Gastrocnemius medialis (tissue), 4 donors: ENCODE data around the gene CLASP1. TPM values are rescaled to one million over a fixed set of nuclear protein-coding genes. Genes with fewer than 3 reads are reported as not detected.

Source experiments
- ATAC-seq, 2 donors: fragments of 150-250 bp; one replicate each; pipeline ENCODE4 v1.9.1; 2016
- DNase-seq, 2 donors: peaks; one replicate each; pipeline ENCODE4 v3.0.0-alpha.2; 2019
- H3K27ac ChIP-seq, 4 donors: fragments of 200-600 bp; sonication (generic); 1 replicate in 1 of 4; 2 replicates in 3 of 4; pipeline ENCODE4 v1.5.1; 2016 to 2018; ENCODE audit warnings: mild to moderate bottlenecking in 2 of 4, moderate library complexity in 1 of 4
- H3K27me3 ChIP-seq, 3 donors: fragments of 200-600 bp; sonication (generic) in 2 of 3; 1 replicate in 1 of 3; 2 replicates in 2 of 3; pipeline versions ENCODE4 v1.5.1 to v1.6.0; 2016 to 2019; ENCODE audit warnings: mild to moderate bottlenecking in 1 of 3, moderate library complexity in 1 of 3
- H3K36me3 ChIP-seq, 2 donors: fragments of 200-600 bp; sonication (generic) in 1 of 2; one replicate each; pipeline ENCODE4 v1.5.1; 2017 to 2018
- H3K4me1 ChIP-seq, 2 donors: fragments of 200-600 bp; sonication (generic) in 1 of 2; one replicate each; pipeline ENCODE4 v1.5.1; 2016 to 2017; ENCODE audit warnings: mild to moderate bottlenecking in 2 of 2
- H3K4me3 ChIP-seq, 4 donors: fragments of 200-600 bp; sonication (generic) in 3 of 4; 1 replicate in 1 of 4; 2 replicates in 3 of 4; pipeline ENCODE4 v1.5.1; 2016 to 2019; ENCODE audit warnings: mild to moderate bottlenecking in 2 of 4
- H3K9me3 ChIP-seq, 3 donors: fragments of 200-600 bp; sonication (generic) in 2 of 3; 1 replicate in 1 of 3; 2 replicates in 2 of 3; pipeline ENCODE4 v1.5.1; 2016 to 2019
- CTCF ChIP-seq, 5 experiments: fragments of 450-650 bp in 3 of 5; fragments of 200-600 bp in 2 of 5; sonication (generic) in 2 of 5; IDR thresholded peaks in 4 of 5; conservative IDR thresholded peaks in 1 of 5; 1 replicate in 4 of 5; 2 replicates in 1 of 5; pipeline ENCODE4 v1.5.1; 2016 to 2019; ENCODE audit warnings: antibody characterized with exemption in 5 of 5, mild to moderate bottlenecking in 3 of 5, moderate library complexity in 3 of 5
- POLR2A ChIP-seq, 2 donors: fragments of 450-650 bp; IDR thresholded peaks; one replicate each; pipeline ENCODE4 v1.6.1; 2017; ENCODE audit warnings: antibody characterized with exemption in 2 of 2, mild to moderate bottlenecking in 2 of 2, moderate library complexity in 2 of 2
- in situ Hi-C, 4 donors: fragments of 200-750 bp; cut with MboI; loops; one replicate each; pipeline versions ENCODE4 v1.15.0 to v1.8.0; 2017; ENCODE audit warnings: low sequenced_read_pairs in 4 of 4
- intact Hi-C: fragments of 100-400 bp; cut with DNase I; formaldehyde crosslinking; loops from one replicate; pipeline ENCODE4 v1.15.1; 2023; ENCODE audit warnings: low total_unique reads
- total RNA-seq, 4 donors: library from RNA; depleted of rRNA; stranded (reverse); fragments of >200 nt; gene quantifications; one replicate each; pipeline versions ENCODE4 v1.1.0 to v1.2.3, GENCODE V29; 2016

The CLASP1 gene
- total RNA-seq, 4 donors from 2014 or later = 50.1 to 73.9 (median 61.4) TPM

GRCh38 chr2:121605820-121606733, 43.2 kb downstream of the CLASP1 start:
- ATAC-seq (peak; percentile 37 to 70), DNase-seq (no peak)
- in situ Hi-C loops = no loop called here
- H3K36me3 ChIP-seq = peaks cover 0 to 15% of the 10 kb centered on the region in 2 donors
- H3K27ac ChIP-seq = peak overlapping the region; percentile 51 to 82 (median 71)
- H3K4me1 ChIP-seq = peaks cover 66% of the 10 kb centered on the region in 2 donors
- H3K9me3 ChIP-seq = no peaks in the 10 kb centered on the region
- no peak for TF ChIP-seq CTCF (IDR thresholded peaks at IDR 0.05 in 4 of 5, conservative IDR thresholded peaks at IDR 0.05 in 1 of 5)
- TF ChIP-seq POLR2A (IDR thresholded peaks at IDR 0.05) = no peak
- H3K27me3 ChIP-seq = no peaks in the 10 kb centered on the region
- intact Hi-C loops = no loop called here
- H3K4me3 ChIP-seq = no peak overlapping the region

GRCh38 chr2:121603185-121603584, 46.1 kb downstream of the CLASP1 start:
- TF ChIP-seq POLR2A (IDR thresholded peaks at IDR 0.05) = no peak
- no peak for TF ChIP-seq CTCF (IDR thresholded peaks at IDR 0.05 in 4 of 5, conservative IDR thresholded peaks at IDR 0.05 in 1 of 5)
- in situ Hi-C loops (no loop called here), intact Hi-C loops (no loop called here)
- no peak for DNase-seq
- H3K4me1 ChIP-seq = peaks cover 63% of the 10 kb centered on the region in 2 donors
- peaks cover 0 to 15% of the 10 kb centered on the region in 2 donors for H3K36me3 ChIP-seq
- no peaks in the 10 kb centered on the region for H3K9me3 ChIP-seq
- ATAC-seq = no peak
- H3K27ac ChIP-seq = peak overlapping the region; percentile 24 to 82 (median 59)
- H3K4me3 ChIP-seq = no peak overlapping the region
- no peaks in the 10 kb centered on the region for H3K27me3 ChIP-seq

GRCh38 chr2:121599963-121600651, 49.2 kb downstream of the CLASP1 start:
- ATAC-seq = no peak
- Histone ChIP-seq H3K4me1 (peaks cover 63 to 64% of the 10 kb centered on the region in 2 donors), H3K27me3 (no peaks in the 10 kb centered on the region), H3K36me3 (peaks cover 0 to 9% of the 10 kb centered on the region in 2 donors), H3K9me3 (no peaks in the 10 kb centered on the region), H3K27ac (peak overlapping the region in 2 of 4 donors; percentile 80 to 82), H3K4me3 (no peak overlapping the region)
- TF ChIP-seq POLR2A (IDR thresholded peaks at IDR 0.05) (no peak), CTCF (IDR thresholded peaks at IDR 0.05 in 4 of 5, conservative IDR thresholded peaks at IDR 0.05 in 1 of 5) (no peak)
- no peak for DNase-seq
- in situ Hi-C loops = loop anchor here in 1 of 4 donors (10.0 kb wide), 1 partner anchor 45 kb away; the partner anchor contains the start of gene CLASP1
- intact Hi-C loops = no loop called here

GRCh38 chr2:121598087-121598486, 51.2 kb downstream of the CLASP1 start:
- ATAC-seq = no peak
- Histone ChIP-seq H3K27me3 (no peaks in the 10 kb centered on the region), H3K4me1 (peaks cover 63 to 67% of the 10 kb centered on the region in 2 donors), H3K9me3 (no peaks in the 10 kb centered on the region), H3K4me3 (no peak overlapping the region), H3K27ac (peak overlapping the region in 3 of 4 donors; percentile 77 to 82 (median 82)), H3K36me3 (no peaks in the 10 kb centered on the region)
- in situ Hi-C loops = loop anchor here in 1 of 4 donors (10.0 kb wide), 1 partner anchor 47 kb away; the partner anchor contains the start of gene CLASP1
- TF ChIP-seq CTCF (IDR thresholded peaks at IDR 0.05 in 4 of 5, conservative IDR thresholded peaks at IDR 0.05 in 1 of 5) (no peak), POLR2A (IDR thresholded peaks at IDR 0.05) (no peak)
- intact Hi-C loops = no loop called here
- DNase-seq = no peak
